Suprapubic skin (tissue), 4 donors: ENCODE measurements around the gene DNAJC5.

Source experiments
- CTCF ChIP-seq, 2 donors: fragments of 200-600 bp in 1 of 2; fragments of 450-650 bp in 1 of 2; sonication (generic) in 1 of 2; IDR thresholded peaks; one replicate each; pipeline ENCODE4 v1.5.1; 2016 to 2019; ENCODE audit warnings: antibody characterized with exemption in 2 of 2, mild to moderate bottlenecking in 1 of 2, moderate library complexity in 1 of 2
- EP300 ChIP-seq: sonication (generic); formaldehyde crosslinking; IDR thresholded peaks from one replicate; pipeline ENCODE4 v1.6.1; 2017; ENCODE audit warnings: antibody characterized with exemption
- POLR2A ChIP-seq, 2 donors: fragments of 450-650 bp; IDR thresholded peaks; one replicate each; pipeline ENCODE4 v1.6.1; 2017; ENCODE audit warnings: antibody characterized with exemption in 2 of 2, mild to moderate bottlenecking in 2 of 2, moderate library complexity in 2 of 2
- POLR2AphosphoS5 ChIP-seq, 3 donors: sonication (generic); formaldehyde crosslinking; IDR thresholded peaks; one replicate each; pipeline ENCODE4 v1.6.1; 2017; ENCODE audit warnings: antibody characterized with exemption in 3 of 3

- TF ChIP-seq CTCF (IDR thresholded peaks at IDR 0.05) (no peak), EP300 (no peak), POLR2AphosphoS5 (IDR thresholded peaks at IDR 0.05) (no peak), POLR2A (IDR thresholded peaks at IDR 0.05) (no peak)
These were observed 36.1 kb downstream of the DNAJC5 start for GRCh38 chr20:63930971-63931553.
